Measurements from ENCODE around the gene PNCK.

DNA sequence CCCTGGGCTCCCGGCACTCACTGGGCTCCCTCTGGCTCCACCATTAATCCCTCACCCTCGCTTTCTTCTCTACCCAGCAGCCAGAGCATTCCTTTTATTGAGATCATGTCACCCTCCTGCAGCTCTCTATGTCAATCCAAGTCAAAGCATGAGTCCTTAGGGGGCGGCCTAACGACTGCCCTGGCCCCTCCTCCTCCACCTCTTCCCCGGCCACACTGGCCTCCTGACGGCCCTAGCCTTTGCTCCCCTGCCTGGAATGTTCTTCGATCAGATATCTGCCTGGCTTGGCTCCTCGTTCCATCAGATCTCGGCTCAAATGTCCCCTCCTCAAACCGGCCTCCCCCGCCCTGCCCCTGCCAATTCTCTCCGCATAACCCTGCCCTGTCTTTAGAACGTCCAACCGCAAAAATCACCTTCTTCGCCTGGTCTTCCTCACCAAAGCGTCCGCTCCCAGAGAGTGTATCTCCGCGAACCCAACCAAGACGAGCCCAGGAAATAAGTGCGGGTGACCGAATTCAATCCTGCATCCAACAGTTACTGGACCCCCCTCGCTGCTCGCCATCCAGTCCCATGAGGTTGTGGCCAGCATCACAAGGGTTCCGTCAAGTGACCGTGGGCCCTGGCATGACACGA is 722 bp upstream of the PNCK start:
- TF ChIP-seq MYC (IDR thresholded peaks at IDR 0.05; ENCODE audit: insufficient read depth, insufficient read length, insufficient replicate concordance, low read length, severe bottlenecking) (no peak), MXI1 (IDR thresholded peaks at IDR 0.05; ENCODE audit: low read depth, low read length) (no peak), EZH2 (IDR thresholded peaks at IDR 0.05; ENCODE audit: borderline replicate concordance, control insufficient read depth, low read depth, low read length) (no peak)
